Gastroesophageal sphincter (tissue), 3 donors: ENCODE measurements around the gene ANTXR2.

Source experiments
- EP300 ChIP-seq: sonication (generic); formaldehyde crosslinking; IDR thresholded peaks from one replicate; pipeline ENCODE4 v1.6.1; 2017; ENCODE audit warnings: antibody characterized with exemption, mild to moderate bottlenecking
- POLR2A ChIP-seq, 2 donors: fragments of 450-650 bp; IDR thresholded peaks; one replicate each; pipeline ENCODE4 v1.6.1; 2017; ENCODE audit warnings: antibody characterized with exemption in 2 of 2, mild to moderate bottlenecking in 2 of 2, moderate library complexity in 1 of 2
- POLR2AphosphoS5 ChIP-seq: sonication (generic); formaldehyde crosslinking; IDR thresholded peaks from one replicate; pipeline ENCODE4 v1.6.1; 2017; ENCODE audit warnings: antibody characterized with exemption
- TF ChIP-seq, protein P1 (sequence below), 4 experiments: fragments of 200-600 bp in 2 of 4; fragments of 450-650 bp in 2 of 4; sonication (generic) in 1 of 4; IDR thresholded peaks; one replicate each; pipeline ENCODE4 v1.5.1; 2017 to 2019; ENCODE audit warnings: antibody characterized with exemption in 4 of 4, mild to moderate bottlenecking in 2 of 4, moderate library complexity in 2 of 4

- no peak for TF ChIP-seq POLR2A (IDR thresholded peaks at IDR 0.05)
- TF ChIP-seq, protein P1, sequence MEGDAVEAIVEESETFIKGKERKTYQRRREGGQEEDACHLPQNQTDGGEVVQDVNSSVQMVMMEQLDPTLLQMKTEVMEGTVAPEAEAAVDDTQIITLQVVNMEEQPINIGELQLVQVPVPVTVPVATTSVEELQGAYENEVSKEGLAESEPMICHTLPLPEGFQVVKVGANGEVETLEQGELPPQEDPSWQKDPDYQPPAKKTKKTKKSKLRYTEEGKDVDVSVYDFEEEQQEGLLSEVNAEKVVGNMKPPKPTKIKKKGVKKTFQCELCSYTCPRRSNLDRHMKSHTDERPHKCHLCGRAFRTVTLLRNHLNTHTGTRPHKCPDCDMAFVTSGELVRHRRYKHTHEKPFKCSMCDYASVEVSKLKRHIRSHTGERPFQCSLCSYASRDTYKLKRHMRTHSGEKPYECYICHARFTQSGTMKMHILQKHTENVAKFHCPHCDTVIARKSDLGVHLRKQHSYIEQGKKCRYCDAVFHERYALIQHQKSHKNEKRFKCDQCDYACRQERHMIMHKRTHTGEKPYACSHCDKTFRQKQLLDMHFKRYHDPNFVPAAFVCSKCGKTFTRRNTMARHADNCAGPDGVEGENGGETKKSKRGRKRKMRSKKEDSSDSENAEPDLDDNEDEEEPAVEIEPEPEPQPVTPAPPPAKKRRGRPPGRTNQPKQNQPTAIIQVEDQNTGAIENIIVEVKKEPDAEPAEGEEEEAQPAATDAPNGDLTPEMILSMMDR (IDR thresholded peaks at IDR 0.05), result no peak
- no peak for TF ChIP-seq POLR2AphosphoS5
- TF ChIP-seq EP300, result no peak
These were observed 179.6 kb downstream of the ANTXR2 start for GRCh38 chr4:79893456-79893855.
